OCI-LY7 (cell line): ENCODE results near the gene IRGQ. TPM values are rescaled to one million over a fixed set of nuclear protein-coding genes. Genes with fewer than 3 reads are reported as not detected.

ENCODE experiments used
- BruUV-seq: library from RNA; stranded (reverse); fragments of 400-500 nt; replicated peaks from 2 replicates; lab custom pipeline; 2021; lab: Mats Ljungman, UMichigan
- CTCF ChIA-PET: fragments of 300-600 bp; sonication (Branson Sonifier 250); formaldehyde crosslinking; loops from one replicate; lab custom pipeline; 2022; ENCODE audit warnings: antibody characterized with exemption; ENCODE audit not compliant: unreplicated experiment; lab: Charles Lee
- POLR2A ChIA-PET: fragments of 300-600 bp; sonication (Branson Sonifier 250); formaldehyde crosslinking; loops from one replicate; lab custom pipeline; 2022; ENCODE audit warnings: antibody characterized with exemption; lab: Charles Lee
- DNase-seq: peaks from one replicate; pipeline ENCODE4 v3.0.0-alpha.2; 2015; ENCODE audit warnings: low spot score
- H2AFZ ChIP-seq: fragments of 200-600 bp; sonication (generic), shearing (Covaris generic); 2 replicates; pipeline ENCODE4 v1.6.1; 2014; ENCODE audit warnings: mild to moderate bottlenecking, antibody characterized with exemption, low read length, moderate library complexity
- H3K27ac ChIP-seq: fragments of 200-600 bp; sonication (generic); 2 replicates; pipeline ENCODE4 v1.5.1; 2014; ENCODE audit warnings: mixed run types, low read depth, mild to moderate bottlenecking, moderate library complexity, low read length, inconsistent platforms; ENCODE audit not compliant: poor library complexity, severe bottlenecking
- H3K36me3 ChIP-seq: fragments of 200-600 bp; sonication (generic); 2 replicates; pipeline ENCODE4 v1.6.1; 2014; ENCODE audit warnings: mild to moderate bottlenecking, antibody characterized with exemption, low read length, moderate library complexity, mixed read lengths; ENCODE audit not compliant: insufficient read depth
- H3K4me1 ChIP-seq: fragments of 200-600 bp; sonication (generic); 2 replicates; pipeline ENCODE4 v1.5.1; 2014; ENCODE audit warnings: mild to moderate bottlenecking, low read length; ENCODE audit not compliant: insufficient read depth, poor library complexity, severe bottlenecking
- H3K4me2 ChIP-seq: fragments of 200-600 bp; sonication (generic); 2 replicates; pipeline ENCODE4 v1.6.1; 2014; ENCODE audit warnings: mild to moderate bottlenecking, low read length
- H3K4me3 ChIP-seq: fragments of 200-600 bp; sonication (generic); 2 replicates; pipeline ENCODE4 v1.5.1; 2014; ENCODE audit warnings: mild to moderate bottlenecking, low read depth, low read length; ENCODE audit not compliant: poor library complexity, severe bottlenecking
- H3K79me2 ChIP-seq: fragments of 200-600 bp; sonication (generic); 2 replicates; pipeline ENCODE4 v1.6.1; 2016; ENCODE audit warnings: low read depth, mild to moderate bottlenecking, low read length, moderate library complexity, mixed read lengths; ENCODE audit not compliant: insufficient read depth
- H3K9me2 ChIP-seq: fragments of 200-600 bp; sonication (generic); 2 replicates; pipeline ENCODE4 v1.6.1; 2016; ENCODE audit warnings: mild to moderate bottlenecking, low read length, mixed read lengths; ENCODE audit not compliant: insufficient read depth
- H3K9me3 ChIP-seq: fragments of 200-600 bp; sonication (generic); 2 replicates; pipeline ENCODE4 v1.6.1; 2014; ENCODE audit warnings: mild to moderate bottlenecking, mixed run types, low read length, mixed read lengths
- H4K20me1 ChIP-seq: fragments of 200-600 bp; sonication (generic); 2 replicates; pipeline ENCODE4 v1.6.1; 2014; ENCODE audit warnings: mild to moderate bottlenecking, antibody characterized with exemption, low read length, moderate library complexity, mixed read lengths; ENCODE audit not compliant: insufficient read depth
- EZH2phosphoT487 ChIP-seq: fragments of 200-600 bp; sonication (generic); IDR thresholded peaks from 2 replicates; pipeline ENCODE4 v1.6.1; 2018; ENCODE audit warnings: low read depth, borderline replicate concordance, mild to moderate bottlenecking, mixed run types, antibody characterized with exemption, low read length, moderate library complexity, mixed read lengths
- intact Hi-C: fragments of 100-400 bp; cut with micrococcal nuclease; formaldehyde crosslinking; loops from one replicate; pipeline ENCODE4 v1.10.0; 2022; ENCODE audit not compliant: unreplicated experiment
- total RNA-seq, 2 experiments: library from RNA; depleted of rRNA in 1 of 2; stranded (reverse); fragments of >200 nt in 1 of 2; shearing (Covaris generic) in 1 of 2; gene quantifications; 2 replicates each; pipeline ENCODE4 v1.2.3, GENCODE V29; 2014 to 2022
- TF ChIP-seq, protein P1 (sequence below): fragments of 200-600 bp; sonication (generic); conservative IDR thresholded peaks from 2 replicates; pipeline ENCODE4 v1.5.1; 2014; ENCODE audit warnings: mild to moderate bottlenecking, antibody characterized with exemption, low read length, moderate library complexity, mixed read lengths

Gene IRGQ
- total RNA-seq, 2 experiments from 2014 or later, result 6.4 to 15.3 TPM

DNA sequence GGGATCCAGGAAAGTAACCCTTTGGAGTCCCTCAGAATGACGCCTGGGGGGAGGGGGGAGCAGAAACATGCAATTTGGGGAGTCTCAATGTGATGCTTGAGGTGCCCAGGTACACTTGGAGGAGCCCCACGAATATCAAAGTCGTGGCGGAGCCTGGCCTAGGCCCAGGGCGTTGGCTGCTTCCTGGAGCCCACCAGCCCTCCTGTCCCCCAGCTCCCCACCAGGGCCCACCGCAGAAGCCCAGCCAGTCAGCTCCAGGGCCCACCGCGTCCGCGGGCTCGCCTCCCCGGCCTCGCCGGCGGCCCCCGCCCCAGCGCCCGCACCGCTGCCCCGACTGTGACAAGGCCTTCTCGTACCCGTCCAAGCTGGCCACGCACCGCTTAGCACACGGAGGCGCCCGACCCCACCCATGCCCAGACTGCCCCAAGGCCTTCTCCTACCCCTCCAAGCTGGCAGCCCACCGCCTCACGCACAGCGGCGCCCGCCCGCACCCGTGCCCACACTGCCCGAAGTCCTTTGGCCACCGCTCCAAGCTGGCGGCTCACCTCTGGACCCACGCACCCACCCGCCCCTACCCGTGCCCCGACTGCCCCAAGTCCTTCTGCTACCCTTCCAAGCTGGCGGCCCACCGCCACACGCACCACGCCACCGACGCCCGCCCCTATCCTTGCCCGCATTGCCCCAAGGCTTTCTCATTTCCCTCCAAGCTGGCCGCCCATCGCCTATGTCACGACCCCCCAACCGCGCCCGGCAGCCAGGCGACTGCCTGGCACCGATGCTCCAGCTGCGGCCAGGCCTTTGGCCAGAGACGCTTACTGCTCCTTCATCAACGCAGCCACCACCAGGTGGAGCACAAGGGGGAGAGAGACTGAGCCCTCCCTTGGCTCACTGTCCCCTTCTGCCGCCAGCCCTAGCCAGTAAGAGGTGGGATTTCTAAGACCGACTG, 60.8 kb downstream of the IRGQ start:
- Histone ChIP-seq H3K4me2 (no peak overlapping the region), H2AFZ (no peak overlapping the region), H3K9me2 (no peaks in the 10 kb centered on the region), H3K27ac (no peak overlapping the region), H3K79me2 (no peaks in the 10 kb centered on the region), H3K9me3 (no peaks in the 10 kb centered on the region), H3K4me3 (no peak overlapping the region), H3K4me1 (peaks cover 20% of the 10 kb centered on the region), H3K36me3 (peaks cover 29% of the 10 kb centered on the region), H4K20me1 (no peaks in the 10 kb centered on the region)
- DNase-seq, result peak; percentile 31
- no TSS peak for BruUV-seq
- ChIA-PET POLR2A (interaction anchor here (0.5 kb wide), 1 partner anchor 1349 kb away, joined by 5 read pairs; no protein-coding TSS in a partner anchor), CTCF (interaction anchor here (0.6 to 1.4 kb wide), 2 partner anchors 26 to 60 kb away, joined by 3 to 5 read pairs; no protein-coding TSS in a partner anchor)
- intact Hi-C loops, result loop anchor here (10.0 kb wide), 1 partner anchor 60 kb away; the partner anchor contains the start of genes IRGQ and ZNF576
- no peak for TF ChIP-seq EZH2phosphoT487
- TF ChIP-seq, protein P1, sequence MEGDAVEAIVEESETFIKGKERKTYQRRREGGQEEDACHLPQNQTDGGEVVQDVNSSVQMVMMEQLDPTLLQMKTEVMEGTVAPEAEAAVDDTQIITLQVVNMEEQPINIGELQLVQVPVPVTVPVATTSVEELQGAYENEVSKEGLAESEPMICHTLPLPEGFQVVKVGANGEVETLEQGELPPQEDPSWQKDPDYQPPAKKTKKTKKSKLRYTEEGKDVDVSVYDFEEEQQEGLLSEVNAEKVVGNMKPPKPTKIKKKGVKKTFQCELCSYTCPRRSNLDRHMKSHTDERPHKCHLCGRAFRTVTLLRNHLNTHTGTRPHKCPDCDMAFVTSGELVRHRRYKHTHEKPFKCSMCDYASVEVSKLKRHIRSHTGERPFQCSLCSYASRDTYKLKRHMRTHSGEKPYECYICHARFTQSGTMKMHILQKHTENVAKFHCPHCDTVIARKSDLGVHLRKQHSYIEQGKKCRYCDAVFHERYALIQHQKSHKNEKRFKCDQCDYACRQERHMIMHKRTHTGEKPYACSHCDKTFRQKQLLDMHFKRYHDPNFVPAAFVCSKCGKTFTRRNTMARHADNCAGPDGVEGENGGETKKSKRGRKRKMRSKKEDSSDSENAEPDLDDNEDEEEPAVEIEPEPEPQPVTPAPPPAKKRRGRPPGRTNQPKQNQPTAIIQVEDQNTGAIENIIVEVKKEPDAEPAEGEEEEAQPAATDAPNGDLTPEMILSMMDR, result peak; percentile 58

Other genes starting within 250 kb of the IRGQ start
- not detected in 2 replicates for gene CD177, start 242.4 kb downstream of the IRGQ start, total RNA-seq (2014; rRNA removed; shearing (Covaris generic))
- not detected in 2 replicates for gene CD177, start 242.4 kb downstream of the IRGQ start, total RNA-seq (2022)
- not detected in 2 replicates for gene TEX101, start 181.2 kb downstream of the IRGQ start, total RNA-seq (2014; rRNA removed; shearing (Covaris generic))
- not detected in 2 replicates for gene TEX101, start 181.2 kb downstream of the IRGQ start, total RNA-seq (2022)
- not detected in 2 replicates for gene LYPD3, start 130.5 kb downstream of the IRGQ start, total RNA-seq (2014; rRNA removed; shearing (Covaris generic))
- gene LYPD3, start 130.5 kb downstream of the IRGQ start, total RNA-seq (2022), result 0.42 TPM in 1 of 2 replicates, not detected in the other
- gene PHLDB3, start 91.4 kb downstream of the IRGQ start, total RNA-seq (2014; rRNA removed; shearing (Covaris generic)), result 12.9 and 20.6 TPM in 2 replicates
- 6.0 and 9.9 TPM in 2 replicates for gene PHLDB3, start 91.4 kb downstream of the IRGQ start, total RNA-seq (2022)
- 1.7 and 5.7 TPM in 2 replicates for gene ETHE1, start 68.9 kb downstream of the IRGQ start, total RNA-seq (2014; rRNA removed; shearing (Covaris generic))
- 6.2 and 6.4 TPM in 2 replicates for gene ETHE1, start 68.9 kb downstream of the IRGQ start, total RNA-seq (2022)
- gene ZNF575, start 62.9 kb downstream of the IRGQ start, total RNA-seq (2014; rRNA removed; shearing (Covaris generic)), result not detected in 2 replicates
- 2.0 and 2.7 TPM in 2 replicates for gene ZNF575, start 62.9 kb downstream of the IRGQ start, total RNA-seq (2022)
- 28.7 and 35.9 TPM in 2 replicates for gene XRCC1, start 20.6 kb downstream of the IRGQ start, total RNA-seq (2014; rRNA removed; shearing (Covaris generic))
- gene XRCC1, start 20.6 kb downstream of the IRGQ start, total RNA-seq (2022), result 27.2 and 33.7 TPM in 2 replicates
- gene PINLYP, start 20.3 kb downstream of the IRGQ start, total RNA-seq (2014; rRNA removed; shearing (Covaris generic)), result 4.9 and 11.5 TPM in 2 replicates
- gene PINLYP, start 20.3 kb downstream of the IRGQ start, total RNA-seq (2022), result 0.40 and 0.81 TPM in 2 replicates
- gene ZNF576, start 461 bp upstream of the IRGQ start, total RNA-seq (2014; rRNA removed; shearing (Covaris generic)), result 11.6 and 20.2 TPM in 2 replicates
- 14.5 and 17.8 TPM in 2 replicates for gene ZNF576, start 461 bp upstream of the IRGQ start, total RNA-seq (2022)
- gene SRRM5, start 16.0 kb upstream of the IRGQ start, total RNA-seq (2014; rRNA removed; shearing (Covaris generic)), result 0.36 and 0.73 TPM in 2 replicates
- 0.61 and 0.85 TPM in 2 replicates for gene SRRM5, start 16.0 kb upstream of the IRGQ start, total RNA-seq (2022)
- gene ZNF428, start 23.5 kb upstream of the IRGQ start, total RNA-seq (2014; rRNA removed; shearing (Covaris generic)), result 91.1 and 98.1 TPM in 2 replicates
- gene ZNF428, start 23.5 kb upstream of the IRGQ start, total RNA-seq (2022), result 28.5 and 31.0 TPM in 2 replicates
- 0.05 TPM in 1 of 2 replicates, not detected in the other for gene CADM4, start 43.7 kb upstream of the IRGQ start, total RNA-seq (2014; rRNA removed; shearing (Covaris generic))
- gene CADM4, start 43.7 kb upstream of the IRGQ start, total RNA-seq (2022), result not detected in 2 replicates
- 0.41 TPM in 1 of 2 replicates, not detected in the other for gene PLAUR, start 74.0 kb upstream of the IRGQ start, total RNA-seq (2014; rRNA removed; shearing (Covaris generic))
- gene PLAUR, start 74.0 kb upstream of the IRGQ start, total RNA-seq (2022), result 0.57 and 0.76 TPM in 2 replicates
- not detected in 2 replicates for gene IRGC, start 119.9 kb upstream of the IRGQ start, total RNA-seq (2014; rRNA removed; shearing (Covaris generic))
- gene IRGC, start 119.9 kb upstream of the IRGQ start, total RNA-seq (2022), result not detected in 2 replicates
- 49.1 and 65.6 TPM in 2 replicates for gene SMG9, start 158.8 kb upstream of the IRGQ start, total RNA-seq (2014; rRNA removed; shearing (Covaris generic))
- 75.5 and 83.1 TPM in 2 replicates for gene SMG9, start 158.8 kb upstream of the IRGQ start, total RNA-seq (2022)
- gene KCNN4, start 184.8 kb upstream of the IRGQ start, total RNA-seq (2014; rRNA removed; shearing (Covaris generic)), result 31.3 and 39.7 TPM in 2 replicates
- 39.3 and 40.0 TPM in 2 replicates for gene KCNN4, start 184.8 kb upstream of the IRGQ start, total RNA-seq (2022)
- not detected in 2 replicates for gene LYPD5, start 206.3 kb upstream of the IRGQ start, total RNA-seq (2014; rRNA removed; shearing (Covaris generic))
- not detected in 2 replicates for gene LYPD5, start 206.3 kb upstream of the IRGQ start, total RNA-seq (2022)
- 4.3 and 4.8 TPM in 2 replicates for gene ZNF283, start 231.2 kb upstream of the IRGQ start, total RNA-seq (2014; rRNA removed; shearing (Covaris generic))
- gene ZNF283, start 231.2 kb upstream of the IRGQ start, total RNA-seq (2022), result 1.9 and 2.8 TPM in 2 replicates